ENCODE data around the gene SPRR2D. TPM values are rescaled to one million over a fixed set of nuclear protein-coding genes. Genes with fewer than 3 reads are reported as not detected.

Gene SPRR2D
- total and polyA plus RNA-seq, 2 donors from 2014 or later: not detected

GRCh38 chr1:153072806-153073726, 32.1 kb upstream of the SPRR2D start:
- H3K36me3 ChIP-seq (ENCODE audit: control insufficient read depth in 2 of 3, insufficient read depth in 3 of 3, low read length in 3 of 3): no peaks in the 10 kb centered on the region
- DNase-seq (no peak), FAIRE-seq (no peak)
- no peak for TF ChIP-seq CTCF (IDR thresholded peaks at IDR 0.05; ENCODE audit: borderline replicate concordance, extremely low read depth, insufficient read depth)
- no peak overlapping the region for H3K4me3 ChIP-seq (ENCODE audit: low read length in 3 of 3)
- no peaks in the 10 kb centered on the region for H3K27me3 ChIP-seq (ENCODE audit: control insufficient read depth, insufficient read depth, low read length)
- H3K9me3 ChIP-seq (ENCODE audit: control insufficient read depth in 2 of 3, insufficient read depth in 1 of 3, low read length in 3 of 3): no peaks in the 10 kb centered on the region
- H3K9ac ChIP-seq (ENCODE audit: low read length in 3 of 3): no peak overlapping the region
- no peak overlapping the region for H3K27ac ChIP-seq (ENCODE audit: low read depth in 2 of 2, low read length in 2 of 2)
- intact Hi-C loops (cut with DNase I): no loop called here
- no peaks in the 10 kb centered on the region for H3K4me1 ChIP-seq (ENCODE audit: control insufficient read depth in 2 of 3, insufficient read depth in 2 of 3, low read depth in 1 of 3, low read length in 3 of 3)

GRCh38 chr1:153071511-153071910, 30.6 kb upstream of the SPRR2D start, which contains the start of gene SPRR2B:
Gene SPRR2B (minus strand): TSS chr1:153071611. CDS start chr1:153070839, 772 bp downstream.
- Histone ChIP-seq H3K4me3 (ENCODE audit: low read length in 3 of 3) (no peak within 1 kb of the TSS), H3K9me3 (ENCODE audit: control insufficient read depth in 2 of 3, insufficient read depth in 1 of 3, low read length in 3 of 3) (no peaks in the 10 kb centered on the region), H3K9ac (ENCODE audit: low read length in 3 of 3) (no peak within 1 kb of the TSS), H3K27ac (ENCODE audit: low read depth in 2 of 2, low read length in 2 of 2) (no peak within 1 kb of the TSS), H3K27me3 (ENCODE audit: control insufficient read depth, insufficient read depth, low read length) (no peaks in the 10 kb centered on the region), H3K36me3 (ENCODE audit: control insufficient read depth in 2 of 3, insufficient read depth in 3 of 3, low read length in 3 of 3) (no peaks in the 10 kb centered on the region), H3K4me1 (ENCODE audit: control insufficient read depth in 2 of 3, insufficient read depth in 2 of 3, low read depth in 1 of 3, low read length in 3 of 3) (no peaks in the 10 kb centered on the region)
- no peak for DNase-seq
- no peak for TF ChIP-seq CTCF (IDR thresholded peaks at IDR 0.05; ENCODE audit: borderline replicate concordance, extremely low read depth, insufficient read depth)
- FAIRE-seq: no peak
- intact Hi-C loops (cut with DNase I): no loop called here

- FAIRE-seq: no peak
- H3K9ac ChIP-seq (ENCODE audit: low read length in 3 of 3): no peak overlapping the region
- no peak overlapping the region for H3K27ac ChIP-seq (ENCODE audit: low read depth in 2 of 2, low read length in 2 of 2)
- TF ChIP-seq CTCF (IDR thresholded peaks at IDR 0.05; ENCODE audit: borderline replicate concordance, extremely low read depth, insufficient read depth): no peak
- no peak for DNase-seq
- H3K4me3 ChIP-seq (ENCODE audit: low read length in 3 of 3): no peak overlapping the region
- no peaks in the 10 kb centered on the region for H3K9me3 ChIP-seq (ENCODE audit: control insufficient read depth in 2 of 3, insufficient read depth in 1 of 3, low read length in 3 of 3)
- no peaks in the 10 kb centered on the region for H3K36me3 ChIP-seq (ENCODE audit: control insufficient read depth in 2 of 3, insufficient read depth in 3 of 3, low read length in 3 of 3)
- intact Hi-C loops (cut with DNase I): no loop called here
- no peaks in the 10 kb centered on the region for H3K4me1 ChIP-seq (ENCODE audit: control insufficient read depth in 2 of 3, insufficient read depth in 2 of 3, low read depth in 1 of 3, low read length in 3 of 3)
- H3K27me3 ChIP-seq (ENCODE audit: control insufficient read depth, insufficient read depth, low read length): no peaks in the 10 kb centered on the region
Observed at GRCh38 chr1:153070243-153070642, 29.3 kb upstream of the SPRR2D start.

Data from kidney (tissue), 14 donors.